Fibroblast of peridontal ligament (primary cell): Measurements from ENCODE around the gene TAF1D.
"Not testable (repeated sequence)": the region's sequence is repeated elsewhere in the genome, so short reads cannot be mapped to it uniquely, and the experiment has no call there.

Experiments
- DNase-seq: peaks from one replicate; pipeline ENCODE4 v3.0.0-alpha.2; 2010; ENCODE audit errors: extremely low read depth

TAF1D gene

DNA sequence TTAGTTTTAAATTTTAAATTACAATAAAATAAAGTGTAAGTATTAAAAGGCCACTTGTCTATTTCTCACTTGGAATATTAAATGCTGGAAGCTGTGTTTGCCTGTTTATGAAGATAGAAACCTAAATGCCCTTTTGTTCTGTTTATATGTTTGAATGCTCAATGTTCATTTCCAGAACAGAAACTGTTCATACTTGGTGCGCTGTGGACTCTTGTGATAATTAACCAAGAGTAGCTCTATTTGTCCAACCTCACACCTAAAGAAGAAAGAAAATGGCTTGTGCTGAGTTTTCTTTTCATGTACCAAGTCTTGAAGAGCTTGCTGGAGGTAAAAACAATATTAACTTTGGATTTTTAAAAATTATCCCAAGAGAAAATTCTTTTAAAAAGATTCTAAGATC is 5.8 kb upstream of the TAF1D start:
- no peak for DNase-seq

DNA sequence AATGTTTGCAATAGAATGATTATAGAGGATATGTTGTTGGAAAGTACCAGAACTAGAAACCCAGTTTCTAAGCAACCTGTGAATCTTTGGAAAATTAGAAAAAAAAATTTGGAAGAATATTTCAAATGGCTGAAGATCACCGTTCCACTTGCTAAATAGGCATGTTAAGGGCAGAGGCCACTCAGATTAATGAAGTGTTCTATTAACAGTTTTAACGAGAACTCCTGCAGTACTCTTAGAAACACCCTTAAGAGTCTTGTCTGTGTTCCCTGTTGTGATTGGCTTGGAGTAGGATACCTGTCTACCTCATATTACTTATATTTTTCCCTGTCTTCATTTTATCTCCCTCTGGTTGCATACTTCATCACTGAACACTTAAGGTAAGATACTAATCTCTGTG is 4.8 kb upstream of the TAF1D start:
- no peak for DNase-seq

DNA sequence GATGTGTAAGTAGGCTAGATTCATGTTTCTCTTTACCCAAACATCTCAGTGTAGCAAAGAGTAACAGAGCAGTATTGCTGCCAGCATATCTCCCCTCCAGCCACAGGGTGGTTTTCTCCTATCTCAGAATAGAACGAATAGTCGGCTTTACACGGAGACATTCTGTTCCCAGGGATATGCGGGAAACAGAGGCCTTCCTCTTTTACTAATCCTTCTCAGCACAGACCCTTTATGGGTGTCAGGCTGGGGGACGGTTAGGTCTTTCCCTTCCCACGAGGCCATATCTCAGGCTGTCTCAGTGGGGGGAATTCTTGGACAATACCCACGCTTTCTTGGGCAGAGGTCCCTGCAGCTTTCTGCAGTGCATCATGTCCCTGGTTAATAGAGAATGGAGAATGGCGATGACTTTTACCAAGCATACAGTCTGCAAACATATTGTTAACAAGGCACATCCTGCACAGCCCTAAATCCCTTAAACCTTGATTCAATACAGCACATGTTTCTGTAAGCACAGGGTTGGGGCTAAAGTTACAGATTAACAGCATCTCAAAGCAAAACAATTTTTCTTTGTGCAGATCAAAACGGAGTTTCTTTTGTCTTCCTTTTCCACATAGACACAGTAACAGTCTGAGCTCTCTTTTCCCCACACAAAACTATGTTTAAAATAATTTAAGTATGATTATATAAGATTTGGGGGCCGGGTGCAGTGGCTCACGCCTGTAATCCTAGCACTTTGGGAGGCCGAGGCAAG is 3.9 kb upstream of the TAF1D start:
- DNase-seq, result not testable (repeated sequence)

DNA sequence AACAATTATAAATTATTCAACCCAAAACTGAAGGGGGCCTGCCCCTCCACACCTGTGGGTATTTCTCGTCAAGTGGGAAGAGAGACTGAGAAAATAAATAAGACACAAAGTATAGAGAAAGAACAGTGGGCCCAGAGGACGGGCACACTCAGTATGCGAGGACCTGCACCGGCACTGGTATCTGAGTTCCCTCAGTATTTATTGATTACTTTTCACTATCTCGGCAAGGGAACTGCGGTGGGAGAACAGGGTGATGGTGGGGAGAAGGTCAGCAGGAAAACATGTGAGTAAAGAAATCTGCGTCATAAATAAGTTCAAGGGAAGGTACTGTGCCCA is 3.3 kb upstream of the TAF1D start:
- no peak for DNase-seq

DNA sequence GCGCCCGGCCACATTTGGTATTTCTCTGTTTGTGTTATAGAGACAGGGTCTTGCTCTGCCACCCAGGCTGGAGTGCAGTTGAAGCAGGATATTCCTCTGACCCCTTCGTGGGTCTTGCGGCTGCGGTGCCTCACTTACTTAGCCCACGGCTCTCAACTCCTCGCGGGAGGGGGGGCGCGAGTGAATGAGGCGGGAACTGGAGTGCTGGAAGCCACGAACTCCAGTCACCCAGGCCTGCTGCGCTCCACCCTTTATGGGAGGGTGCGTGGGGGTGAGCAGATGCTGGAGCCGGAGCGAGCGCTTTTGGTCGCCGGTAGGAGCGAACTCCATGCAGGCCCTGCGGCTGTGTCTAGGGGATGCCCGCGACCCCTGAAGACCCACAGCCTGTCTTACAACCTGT is 2.0 kb upstream of the TAF1D start:
- no peak for DNase-seq

DNA sequence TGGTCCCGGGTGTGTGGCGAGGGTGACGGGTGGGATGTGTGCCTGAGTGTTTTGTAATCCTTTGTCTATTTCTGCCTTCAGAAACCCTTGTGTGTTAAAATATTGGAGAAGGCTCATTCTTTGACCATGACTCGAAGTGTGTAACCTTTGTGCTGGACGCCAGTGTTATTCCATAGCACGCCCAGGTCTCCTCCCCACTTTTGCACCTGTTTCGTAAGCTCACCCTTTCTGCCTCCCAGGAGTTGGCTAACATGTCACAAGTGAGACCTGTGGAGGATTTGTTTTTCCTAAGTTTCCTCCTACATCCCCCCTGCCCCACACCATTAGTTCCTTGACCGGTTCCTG is 559 bp upstream of the TAF1D start:
- no peak for DNase-seq

DNA sequence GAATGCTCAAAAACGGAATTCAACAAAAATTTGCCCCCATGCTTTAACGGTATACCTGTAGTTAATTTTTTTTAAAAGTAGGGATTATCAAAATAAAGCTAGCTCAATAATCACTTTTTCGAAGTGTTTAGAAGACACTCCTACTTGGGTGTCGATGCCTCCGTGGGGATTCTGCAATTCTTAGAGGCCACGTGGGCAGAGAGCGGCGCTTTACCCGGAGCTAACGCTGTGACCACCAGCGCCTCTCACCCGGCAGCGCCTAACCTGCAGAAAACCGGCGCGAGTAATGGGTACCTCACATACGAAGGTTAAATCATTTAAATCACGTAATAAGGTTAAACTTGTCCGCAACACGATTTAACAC is 583 bp downstream of the TAF1D start:
- peak; percentile 68 for DNase-seq

DNA sequence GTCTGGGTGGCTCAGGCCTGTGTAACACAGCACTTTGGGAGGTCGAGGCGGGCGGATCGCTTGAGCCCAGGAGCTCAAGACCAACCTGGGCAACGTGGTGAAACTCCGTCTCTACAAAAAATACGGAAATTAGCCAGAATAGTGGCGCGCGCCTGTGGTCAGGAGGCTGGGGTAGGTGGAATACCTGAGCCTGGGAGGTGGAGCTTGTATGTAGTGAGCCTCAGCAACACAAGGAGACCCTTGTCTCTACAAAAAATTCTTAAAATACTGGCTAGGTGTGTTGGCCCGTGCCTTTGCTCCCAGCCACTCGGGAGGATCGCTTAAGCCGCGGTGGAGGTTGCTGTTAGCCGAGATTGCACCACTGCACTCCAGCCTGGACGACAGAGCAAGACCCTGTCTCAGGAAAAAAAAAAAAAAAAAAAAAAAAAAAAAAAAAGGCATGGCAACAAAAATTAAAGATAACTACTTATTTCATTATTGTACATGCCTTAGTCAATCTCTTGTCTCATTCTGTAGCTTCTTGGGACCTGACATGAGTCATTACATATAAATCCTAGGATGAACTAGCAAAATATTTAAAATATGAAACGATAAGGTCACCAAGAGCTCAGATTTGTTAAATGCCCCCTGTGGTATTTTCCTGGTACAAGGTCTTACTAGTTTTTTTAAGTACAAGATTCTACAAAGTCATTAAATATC is 1.1 kb downstream of the TAF1D start:
- DNase-seq, result peak; percentile 55

DNA sequence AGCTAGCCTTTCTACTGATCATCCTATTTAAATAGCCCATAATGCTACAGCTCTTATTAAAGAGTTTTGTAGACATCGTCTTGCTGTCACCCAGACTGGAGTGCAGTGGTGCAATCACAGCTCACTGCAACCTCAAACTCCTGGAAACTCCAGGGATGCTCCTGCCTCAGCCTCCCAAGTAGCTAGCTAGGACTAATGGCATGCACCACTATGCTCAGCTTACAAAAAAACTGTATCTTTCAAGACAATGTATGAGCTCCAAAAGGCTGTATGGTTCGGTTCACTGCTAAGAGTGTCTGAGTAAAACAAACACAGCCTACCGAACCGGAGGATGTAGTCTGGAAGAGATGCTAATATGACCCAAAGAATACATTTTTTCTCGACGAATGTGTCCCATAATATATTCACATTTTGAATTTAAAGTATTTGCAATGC is 2.6 kb downstream of the TAF1D start:
- no peak for DNase-seq

DNA sequence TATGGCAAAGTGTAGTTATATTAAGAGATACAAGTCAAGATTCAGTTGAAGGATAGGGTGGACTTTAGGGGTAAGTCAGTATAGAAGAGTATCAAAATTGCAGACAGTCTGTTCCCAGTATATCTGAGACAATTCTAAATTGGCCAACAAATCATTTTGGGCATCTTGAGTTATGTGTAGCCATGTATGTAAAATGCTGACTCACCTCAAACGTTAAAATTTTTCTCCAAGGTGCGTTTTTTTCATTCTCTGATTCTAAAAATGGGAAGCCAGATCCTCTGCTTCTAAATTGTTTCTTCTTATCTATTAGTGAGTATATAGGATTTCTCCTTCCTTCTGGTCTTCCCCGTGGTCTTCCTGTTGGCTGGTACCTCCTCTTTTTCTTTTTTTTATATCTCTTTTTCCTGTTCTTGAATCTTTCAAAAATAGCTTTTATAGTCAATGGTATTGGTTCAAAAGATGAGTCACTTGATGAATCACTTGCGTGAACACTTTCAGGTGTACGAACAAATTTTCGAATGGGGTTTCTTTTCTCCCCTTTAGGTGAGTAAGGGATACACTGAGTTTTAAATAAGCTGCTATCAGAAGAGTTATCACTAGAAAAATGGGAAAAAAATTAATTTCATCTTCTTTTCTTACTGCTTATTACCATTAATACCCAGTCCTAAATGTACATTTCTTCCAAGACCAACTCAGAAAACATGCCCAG is 3.2 kb downstream of the TAF1D start:
- DNase-seq, result no peak

DNA sequence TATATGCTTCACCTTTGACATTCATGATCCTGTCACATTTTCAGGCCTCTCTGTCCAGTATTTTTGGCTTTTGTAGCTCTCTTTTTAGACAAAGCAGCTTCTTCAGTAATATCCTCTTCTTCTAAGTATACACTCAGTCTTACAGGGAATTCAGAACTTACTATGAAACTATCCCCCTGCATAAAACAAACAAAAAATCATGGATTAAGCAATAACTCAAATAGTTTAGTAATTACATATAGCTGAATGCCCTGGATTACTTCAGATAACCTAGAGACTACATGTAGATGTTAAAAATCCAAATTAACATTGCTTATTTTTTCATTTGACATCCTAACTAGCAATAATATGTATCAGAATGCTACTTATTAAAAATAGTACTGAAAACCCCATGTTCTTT is 5.2 kb downstream of the TAF1D start:
- peak; percentile 62 for DNase-seq

DNA sequence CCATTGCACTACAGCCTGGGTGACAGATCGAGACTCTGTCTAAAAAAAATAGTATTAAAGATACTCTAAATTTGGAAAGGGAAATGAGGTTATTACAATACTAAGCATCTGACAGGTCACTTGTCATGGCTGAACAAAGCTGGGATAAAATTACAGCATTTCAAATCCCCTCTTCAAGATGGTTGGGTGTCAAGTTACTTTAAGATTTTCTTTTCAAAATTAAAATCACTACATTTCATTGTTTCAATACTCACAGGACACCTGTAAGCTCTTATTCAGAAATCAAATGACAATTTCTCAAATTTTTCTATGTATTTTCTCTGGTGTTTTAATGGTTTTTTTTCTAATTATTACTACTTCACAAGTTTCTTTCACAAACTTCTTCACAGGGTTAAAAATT is 5.7 kb downstream of the TAF1D start:
- DNase-seq, result no peak

DNA sequence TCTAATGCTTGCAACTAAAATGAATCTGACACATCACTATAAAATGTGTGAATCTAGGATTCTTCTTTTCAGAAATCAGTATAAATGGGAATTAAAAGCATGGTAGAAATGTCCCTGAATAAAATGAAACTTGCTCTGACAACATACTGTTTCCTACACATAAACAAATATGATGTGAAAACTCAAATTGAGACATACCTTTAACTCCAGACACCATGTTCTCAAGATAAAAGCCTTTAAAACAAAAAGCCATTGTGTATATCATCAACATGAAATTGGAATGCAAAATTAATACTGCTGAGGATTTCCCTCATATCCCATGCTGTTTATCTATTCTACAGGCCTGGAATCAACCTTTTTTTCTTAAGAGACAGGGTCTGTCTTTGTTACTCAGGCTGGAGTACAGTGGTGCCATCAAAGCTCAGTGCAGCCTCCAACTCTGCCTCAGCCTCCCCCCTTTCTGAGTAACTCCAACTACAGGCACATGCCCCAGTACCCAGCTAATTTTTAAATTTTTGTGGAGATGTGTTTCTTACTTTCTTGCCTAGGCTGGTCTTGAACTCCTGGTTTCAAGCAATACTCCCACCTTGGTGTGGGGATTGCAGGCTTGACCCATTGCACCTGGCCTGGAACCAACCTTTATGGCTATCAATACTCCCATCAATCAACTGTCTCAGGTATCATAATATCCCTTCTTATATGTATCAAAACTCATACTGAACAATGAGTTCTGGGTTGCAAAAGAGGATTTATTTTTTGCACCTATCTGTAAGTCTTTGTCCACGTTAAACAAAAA is 6.7 kb downstream of the TAF1D start:
- no peak for DNase-seq

DNA sequence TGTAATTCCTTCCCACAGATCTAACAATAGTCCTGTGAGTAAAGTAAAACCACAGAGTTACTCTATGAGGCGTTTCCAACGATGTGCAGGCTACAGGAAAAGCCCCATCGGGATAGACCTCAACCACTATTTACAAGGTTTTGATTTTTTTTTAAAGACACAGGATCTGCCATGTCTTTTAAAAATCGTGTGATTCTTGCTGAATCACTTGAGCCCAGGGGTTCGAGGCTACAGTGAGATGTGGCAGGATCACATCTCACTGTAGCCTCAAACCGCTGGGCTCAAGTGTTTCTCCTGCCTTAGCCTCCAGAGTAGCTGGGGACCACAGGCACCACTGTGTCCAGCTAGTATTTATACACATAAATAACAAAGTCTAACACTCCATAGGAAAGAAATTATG is 7.8 kb downstream of the TAF1D start:
- DNase-seq, result no peak

DNA sequence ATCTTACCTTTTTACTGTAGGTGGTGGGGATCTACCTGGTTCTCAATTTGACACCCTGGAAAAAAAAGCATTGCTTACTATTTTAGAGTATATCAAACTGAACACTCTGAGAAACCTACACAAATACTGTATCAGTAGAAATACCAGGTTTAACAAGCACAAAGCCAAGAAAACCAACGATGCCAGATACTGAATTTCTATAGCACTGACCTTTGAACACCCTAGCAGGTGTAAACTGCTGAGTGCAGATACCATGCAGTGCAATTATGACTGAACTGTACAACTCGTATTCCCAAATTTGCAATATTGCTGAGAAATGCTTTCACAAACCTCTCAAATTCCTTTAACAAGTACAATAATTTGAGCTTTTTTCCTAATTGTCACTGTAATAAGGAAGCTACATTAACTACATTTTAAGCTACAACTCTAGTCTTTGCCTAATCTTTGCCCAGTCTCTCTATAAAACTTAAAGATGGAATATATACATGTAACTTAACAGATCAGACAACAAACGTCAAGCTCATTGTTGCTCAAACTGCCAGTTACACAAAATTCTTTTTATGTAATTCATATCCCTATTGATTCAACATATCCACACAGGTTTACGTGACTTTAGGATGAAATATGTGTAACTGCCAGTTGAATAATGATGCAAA is 8.9 kb downstream of the TAF1D start:
- DNase-seq, result no peak

DNA sequence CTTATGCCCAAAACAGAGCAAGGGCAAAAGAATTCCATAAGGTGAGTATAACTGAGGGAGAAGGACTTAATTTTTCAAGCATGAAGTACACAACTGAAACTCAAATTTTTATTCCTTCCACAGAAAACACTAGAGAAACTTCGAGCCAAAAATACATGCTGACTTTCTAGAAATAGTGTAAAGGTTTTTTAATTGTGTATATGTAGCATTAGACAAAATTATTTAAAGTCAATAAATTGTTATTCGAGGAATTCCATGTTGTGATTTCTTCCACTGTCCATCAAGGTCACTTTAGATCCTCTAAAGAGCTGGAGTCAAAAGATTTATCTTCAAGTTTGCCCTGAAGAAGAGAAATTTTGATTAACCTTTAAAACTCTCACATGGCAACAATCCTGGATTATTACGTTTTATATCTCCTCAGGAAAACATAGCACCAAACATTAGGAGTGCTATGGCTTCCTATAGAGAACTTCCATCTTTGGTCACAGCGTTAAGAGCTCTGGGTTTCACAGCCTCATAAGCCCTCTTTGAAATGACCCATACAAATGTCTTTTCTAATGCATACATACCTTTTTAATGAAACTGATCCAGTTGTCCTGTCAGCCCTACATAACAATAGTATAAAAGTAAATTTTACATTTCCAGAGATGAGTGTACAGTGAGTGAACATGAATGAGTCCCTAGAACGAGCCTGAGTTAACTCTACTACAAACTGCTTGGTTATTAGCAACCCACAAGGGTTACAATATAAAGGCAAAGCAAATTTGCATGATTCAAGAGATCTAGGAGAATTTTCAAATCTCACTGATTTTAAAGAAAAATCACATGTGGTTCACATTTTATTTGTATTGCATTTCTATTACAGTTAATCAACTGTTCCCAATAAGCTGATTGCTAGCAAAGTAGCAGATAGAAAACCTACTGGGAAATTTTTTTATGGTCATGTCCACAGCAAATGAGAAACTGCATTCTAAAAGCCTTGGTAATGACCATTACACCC is 10.9 kb downstream of the TAF1D start:
- no peak for DNase-seq

DNA sequence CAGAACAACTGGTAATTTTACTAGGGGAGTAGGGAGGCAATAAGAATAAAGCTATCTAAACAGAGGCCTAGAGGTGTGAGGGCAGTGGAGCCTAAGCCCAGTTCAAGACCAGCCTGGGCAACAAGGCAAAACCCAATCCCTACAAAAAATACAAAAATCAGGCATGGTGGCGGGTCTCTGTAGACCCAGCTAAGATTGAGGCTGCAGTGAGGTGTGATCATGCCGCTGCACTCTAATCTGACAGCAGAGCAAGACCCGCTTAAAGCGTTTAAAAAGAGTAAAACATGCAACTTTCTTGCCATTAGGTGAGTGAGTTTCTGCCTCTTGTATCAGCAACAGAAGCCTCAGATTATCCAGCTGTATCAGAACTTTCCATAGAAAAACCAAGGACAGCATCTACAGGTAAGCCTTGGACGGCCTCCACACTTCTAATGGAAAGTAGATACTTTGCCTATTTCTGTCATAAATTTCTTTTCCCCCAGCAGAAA is 12.1 kb downstream of the TAF1D start:
- no peak for DNase-seq

DNA sequence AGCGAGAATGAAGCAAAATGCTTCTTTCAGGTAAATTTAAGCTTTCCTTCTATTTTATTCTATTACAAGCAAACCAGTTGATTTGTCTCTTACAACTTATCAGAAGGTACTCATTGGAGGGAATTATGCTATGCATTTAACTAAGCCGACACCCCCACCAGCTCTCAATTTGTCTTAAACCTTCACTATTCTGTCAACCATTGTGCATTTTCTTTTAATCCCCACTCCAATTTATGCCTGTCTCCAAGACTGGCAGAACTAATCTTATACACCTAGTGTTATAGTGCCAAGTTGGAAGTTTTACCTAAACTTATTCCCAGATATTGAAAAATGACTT is 12.5 kb downstream of the TAF1D start:
- DNase-seq, result no peak

DNA sequence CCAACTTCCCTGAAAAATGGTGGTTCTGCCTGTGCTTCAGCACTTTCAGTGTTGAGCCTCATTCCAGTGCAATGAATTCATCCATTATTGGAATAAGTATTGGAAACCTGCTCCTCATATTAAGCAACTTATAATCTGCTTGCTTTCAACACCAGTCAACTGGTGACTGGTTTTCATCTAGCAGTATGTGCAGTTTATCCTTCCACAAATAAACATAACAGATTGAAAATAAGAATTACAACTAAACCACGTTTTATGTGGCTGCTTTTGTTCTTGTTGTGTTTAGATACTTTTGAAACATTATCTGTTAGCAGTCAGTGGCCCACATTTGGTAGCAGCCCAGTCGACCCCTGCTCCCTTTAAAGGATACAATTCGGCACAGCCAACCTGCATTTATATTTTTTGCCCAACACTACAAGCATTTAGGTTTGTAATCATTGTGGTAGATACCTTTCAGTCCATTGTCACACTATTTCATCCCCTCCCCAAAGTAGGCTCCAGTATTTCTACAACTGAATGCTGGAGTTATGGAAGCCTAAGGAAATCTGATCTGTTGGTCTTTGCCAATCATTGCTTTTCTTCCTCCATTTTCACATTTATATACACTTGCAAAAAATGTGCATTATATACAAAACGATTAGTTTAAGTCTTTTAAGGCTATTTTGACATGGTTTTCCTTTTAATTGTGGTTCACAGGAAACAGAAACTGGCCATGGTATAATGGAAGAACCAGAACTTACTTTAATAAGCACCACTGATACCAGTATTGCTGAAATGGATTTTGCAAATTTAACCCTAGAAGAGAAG is 13.1 kb downstream of the TAF1D start:
- DNase-seq, result peak; percentile 78

DNA sequence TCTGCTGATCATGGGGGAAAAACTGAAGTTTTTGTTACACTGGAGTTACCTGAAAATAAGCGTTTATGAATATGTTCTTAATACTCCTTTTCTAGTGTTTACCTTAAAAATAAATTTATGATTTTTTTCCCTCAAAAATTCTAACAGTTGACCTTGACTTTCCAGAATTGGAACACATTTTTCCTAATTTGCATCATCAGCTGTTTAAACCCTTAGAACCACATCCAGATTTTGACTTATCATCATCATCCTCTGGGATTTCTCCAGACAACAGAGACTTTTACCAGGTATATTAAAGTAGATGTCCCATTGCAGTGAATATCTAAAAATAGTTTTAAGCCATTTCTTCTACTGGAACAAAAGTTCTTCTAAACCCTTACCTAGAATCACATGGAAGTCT is 17.2 kb downstream of the TAF1D start:
- DNase-seq, result no peak
